ENCODE measurements around the gene TM9SF3. TPM values are rescaled to one million over a fixed set of nuclear protein-coding genes. Genes with fewer than 3 reads are reported as not detected.

Gene TM9SF3
- total RNA-seq, 1 donor from 2014 or later = 151 TPM

DNA sequence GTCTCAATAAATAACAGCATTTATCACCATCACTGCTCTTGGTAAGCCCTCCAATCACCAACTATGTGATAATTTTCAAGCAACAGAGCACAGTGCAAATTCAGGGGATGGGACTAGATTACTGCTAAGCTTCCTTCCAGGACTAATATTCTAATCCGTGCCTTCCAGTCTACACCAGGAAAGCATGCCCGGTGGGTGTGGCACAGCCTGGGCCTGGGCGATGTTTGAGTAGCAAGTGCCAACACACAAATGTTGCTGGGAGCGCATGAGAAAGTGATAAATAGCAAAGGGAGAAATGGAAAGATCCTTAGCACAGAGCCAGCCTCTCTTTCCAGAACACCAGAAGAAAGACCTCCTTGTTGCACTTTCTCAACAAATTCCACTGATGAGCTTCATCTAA lies 13.5 kb upstream of the TM9SF3 start:
- no peaks in the 10 kb centered on the region for H3K4me1 Mint-ChIP-seq (ENCODE audit: unreplicated experiment)
- TF ChIP-seq, protein P1, sequence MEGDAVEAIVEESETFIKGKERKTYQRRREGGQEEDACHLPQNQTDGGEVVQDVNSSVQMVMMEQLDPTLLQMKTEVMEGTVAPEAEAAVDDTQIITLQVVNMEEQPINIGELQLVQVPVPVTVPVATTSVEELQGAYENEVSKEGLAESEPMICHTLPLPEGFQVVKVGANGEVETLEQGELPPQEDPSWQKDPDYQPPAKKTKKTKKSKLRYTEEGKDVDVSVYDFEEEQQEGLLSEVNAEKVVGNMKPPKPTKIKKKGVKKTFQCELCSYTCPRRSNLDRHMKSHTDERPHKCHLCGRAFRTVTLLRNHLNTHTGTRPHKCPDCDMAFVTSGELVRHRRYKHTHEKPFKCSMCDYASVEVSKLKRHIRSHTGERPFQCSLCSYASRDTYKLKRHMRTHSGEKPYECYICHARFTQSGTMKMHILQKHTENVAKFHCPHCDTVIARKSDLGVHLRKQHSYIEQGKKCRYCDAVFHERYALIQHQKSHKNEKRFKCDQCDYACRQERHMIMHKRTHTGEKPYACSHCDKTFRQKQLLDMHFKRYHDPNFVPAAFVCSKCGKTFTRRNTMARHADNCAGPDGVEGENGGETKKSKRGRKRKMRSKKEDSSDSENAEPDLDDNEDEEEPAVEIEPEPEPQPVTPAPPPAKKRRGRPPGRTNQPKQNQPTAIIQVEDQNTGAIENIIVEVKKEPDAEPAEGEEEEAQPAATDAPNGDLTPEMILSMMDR (IDR thresholded peaks at IDR 0.05) = no peak
- H3K36me3 Mint-ChIP-seq (ENCODE audit: unreplicated experiment) = no peaks in the 10 kb centered on the region
- H3K9me3 Mint-ChIP-seq (ENCODE audit: unreplicated experiment) = no peaks in the 10 kb centered on the region
- no peak overlapping the region for H3K4me3 Mint-ChIP-seq (ENCODE audit: unreplicated experiment)
- peaks cover 7% of the 10 kb centered on the region for H3K27me3 Mint-ChIP-seq (ENCODE audit: unreplicated experiment)
- no peak overlapping the region for H3K27ac Mint-ChIP-seq (ENCODE audit: unreplicated experiment)
- no peak for DNase-seq (ENCODE audit: extremely low spot score, unreplicated experiment)

DNA sequence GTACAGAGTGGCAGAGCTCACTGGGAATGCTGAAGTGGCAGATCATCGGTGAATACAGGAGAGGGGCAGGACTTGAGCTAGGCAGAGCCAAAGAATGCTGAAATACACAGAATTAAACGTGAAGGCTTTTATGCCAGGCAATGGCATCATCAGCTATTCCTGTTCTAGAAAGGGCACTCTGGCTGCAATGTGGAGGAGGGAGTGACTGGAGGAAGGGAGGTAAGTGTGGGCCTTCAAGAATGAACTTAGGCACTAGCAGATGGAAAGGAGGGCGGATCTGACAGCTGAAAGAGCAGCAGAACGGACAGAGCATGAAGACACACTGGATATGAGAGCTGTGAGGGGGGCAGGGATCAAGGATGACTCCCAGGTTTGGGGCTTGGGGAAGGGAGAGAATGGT lies 12.0 kb upstream of the TM9SF3 start:
- no peaks in the 10 kb centered on the region for H3K4me1 Mint-ChIP-seq (ENCODE audit: unreplicated experiment)
- H3K4me3 Mint-ChIP-seq (ENCODE audit: unreplicated experiment) = no peak overlapping the region
- TF ChIP-seq, protein P1 (IDR thresholded peaks at IDR 0.05) = no peak
- no peak for DNase-seq (ENCODE audit: extremely low spot score, unreplicated experiment)
- H3K36me3 Mint-ChIP-seq (ENCODE audit: unreplicated experiment) = no peaks in the 10 kb centered on the region
- peaks cover 7% of the 10 kb centered on the region for H3K27me3 Mint-ChIP-seq (ENCODE audit: unreplicated experiment)
- H3K9me3 Mint-ChIP-seq (ENCODE audit: unreplicated experiment) = no peaks in the 10 kb centered on the region
- H3K27ac Mint-ChIP-seq (ENCODE audit: unreplicated experiment) = no peak overlapping the region

DNA sequence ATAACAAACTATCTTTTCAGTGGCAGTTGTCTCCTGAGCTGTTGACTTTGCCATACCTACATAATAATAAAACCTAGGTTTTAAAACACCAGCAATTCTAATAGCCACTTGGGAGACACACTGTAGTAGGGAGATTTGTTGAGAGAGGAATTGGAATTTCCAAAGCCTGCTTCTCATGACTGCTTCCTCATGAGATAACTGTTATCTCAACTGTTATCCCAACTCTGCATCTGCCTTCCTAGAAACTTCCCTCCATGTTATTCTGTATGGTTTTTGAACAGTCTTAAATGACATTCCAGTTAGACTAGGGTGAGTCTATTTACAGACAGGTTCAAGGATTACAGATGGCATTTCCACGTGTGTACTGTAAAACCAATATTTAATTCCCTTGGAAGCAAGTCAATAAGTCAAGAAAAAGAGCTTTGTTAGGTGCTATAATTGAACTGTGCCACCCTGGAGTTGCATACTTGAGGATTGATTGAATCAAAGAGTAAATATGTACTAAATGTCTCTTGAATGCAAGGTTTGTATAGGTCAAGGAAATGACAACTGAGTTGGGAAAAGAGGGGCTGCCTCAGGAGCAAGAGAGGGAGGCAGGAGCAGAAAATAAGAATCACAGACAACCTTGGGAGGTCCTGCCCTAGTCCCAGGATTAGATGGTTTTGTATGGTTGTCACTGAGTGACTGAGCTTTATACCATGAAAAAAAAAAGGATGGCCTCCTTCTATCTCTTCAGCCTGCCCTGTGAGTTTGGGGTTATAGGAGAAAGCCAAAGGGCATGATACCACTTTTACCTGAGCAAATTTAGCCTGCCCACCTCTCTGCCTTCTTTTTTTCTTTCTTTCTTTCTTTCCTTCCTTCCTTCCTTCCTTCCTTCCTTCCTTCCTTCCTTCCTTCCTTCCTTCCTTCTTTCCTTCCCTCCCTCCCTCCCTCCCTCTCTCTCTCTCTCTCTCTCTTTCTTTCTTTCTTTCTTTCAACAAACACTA lies 9.9 kb upstream of the TM9SF3 start:
- no peak for DNase-seq (ENCODE audit: extremely low spot score, unreplicated experiment)
- TF ChIP-seq, protein P1 (IDR thresholded peaks at IDR 0.05) = no peak
- Mint-ChIP-seq H3K27me3 (ENCODE audit: unreplicated experiment) (peaks cover 7% of the 10 kb centered on the region), H3K36me3 (ENCODE audit: unreplicated experiment) (no peaks in the 10 kb centered on the region), H3K4me1 (ENCODE audit: unreplicated experiment) (no peaks in the 10 kb centered on the region), H3K4me3 (ENCODE audit: unreplicated experiment) (no peak overlapping the region), H3K9me3 (ENCODE audit: unreplicated experiment) (no peaks in the 10 kb centered on the region), H3K27ac (ENCODE audit: unreplicated experiment) (no peak overlapping the region)

DNA sequence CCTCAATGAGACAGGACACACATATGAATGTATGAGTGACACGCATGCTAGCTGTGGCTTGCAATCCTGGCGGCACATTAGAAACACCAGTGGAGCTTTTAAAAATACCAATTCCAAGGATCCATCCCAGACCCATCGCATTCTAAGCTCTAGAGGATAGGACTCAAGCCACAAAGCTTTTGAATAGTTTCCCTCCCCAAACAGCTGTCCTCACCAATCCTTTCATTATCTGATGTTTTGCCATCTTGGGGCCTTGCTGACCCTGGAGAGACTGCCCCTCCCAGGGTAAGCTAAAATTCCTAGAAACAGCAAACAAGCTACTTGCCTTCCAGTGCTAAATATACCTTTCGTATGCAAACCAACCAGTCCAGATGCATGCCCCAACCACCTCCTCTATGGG lies 8.9 kb upstream of the TM9SF3 start:
- H3K36me3 Mint-ChIP-seq (ENCODE audit: unreplicated experiment) = no peaks in the 10 kb centered on the region
- H3K27me3 Mint-ChIP-seq (ENCODE audit: unreplicated experiment) = peaks cover 7% of the 10 kb centered on the region
- no peaks in the 10 kb centered on the region for H3K4me1 Mint-ChIP-seq (ENCODE audit: unreplicated experiment)
- H3K4me3 Mint-ChIP-seq (ENCODE audit: unreplicated experiment) = no peak overlapping the region
- TF ChIP-seq, protein P1 (IDR thresholded peaks at IDR 0.05) = no peak
- no peak overlapping the region for H3K27ac Mint-ChIP-seq (ENCODE audit: unreplicated experiment)
- H3K9me3 Mint-ChIP-seq (ENCODE audit: unreplicated experiment) = no peaks in the 10 kb centered on the region
- DNase-seq (ENCODE audit: extremely low spot score, unreplicated experiment) = no peak

DNA sequence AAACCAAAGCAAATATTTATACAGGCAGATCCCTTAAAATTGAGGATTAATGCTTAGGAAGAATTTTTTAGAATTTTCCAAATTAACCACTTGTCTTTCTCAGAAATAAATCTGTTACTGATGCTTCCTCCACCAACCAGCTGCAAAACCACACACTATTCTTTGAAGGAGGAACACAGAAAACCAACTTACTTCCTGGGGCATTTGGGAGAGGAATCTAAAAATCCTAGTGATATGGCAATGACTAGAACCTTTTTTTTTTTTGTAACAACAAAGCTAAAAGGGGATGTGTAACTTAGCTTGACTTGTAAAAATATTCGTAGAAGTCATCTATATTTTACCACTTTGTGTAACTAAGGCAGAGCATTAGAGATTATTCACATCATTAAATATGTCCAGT lies 5.1 kb upstream of the TM9SF3 start:
- Mint-ChIP-seq H3K36me3 (ENCODE audit: unreplicated experiment) (no peaks in the 10 kb centered on the region), H3K9me3 (ENCODE audit: unreplicated experiment) (no peaks in the 10 kb centered on the region), H3K27me3 (ENCODE audit: unreplicated experiment) (peaks cover 5% of the 10 kb centered on the region), H3K4me3 (ENCODE audit: unreplicated experiment) (no peak overlapping the region), H3K4me1 (ENCODE audit: unreplicated experiment) (no peaks in the 10 kb centered on the region), H3K27ac (ENCODE audit: unreplicated experiment) (no peak overlapping the region)
- no peak for DNase-seq (ENCODE audit: extremely low spot score, unreplicated experiment)
- TF ChIP-seq, protein P1 (IDR thresholded peaks at IDR 0.05) = no peak
